HG03442 (cell line): Measurements from ENCODE around the gene MYOZ1.

Experiments used
- ATAC-seq: cut with Tn5 transposase; IDR thresholded peaks from one replicate; pipeline ENCODE4 v1.9.1; 2021; ENCODE audit warnings: mild to moderate bottlenecking, moderate library complexity; ENCODE audit not compliant: unreplicated experiment

MYOZ1 gene

GRCh38 chr10:73601486-73601921 lies 39.8 kb downstream of the MYOZ1 start:
- no peak for ATAC-seq

GRCh38 chr10:73597346-73597745 lies 43.9 kb downstream of the MYOZ1 start:
- no peak for ATAC-seq

GRCh38 chr10:73593812-73594211 lies 47.5 kb downstream of the MYOZ1 start:
- no peak for ATAC-seq

GRCh38 chr10:73593110-73593509 lies 48.2 kb downstream of the MYOZ1 start:
- ATAC-seq, result no peak

GRCh38 chr10:73591935-73592699 lies 49.2 kb downstream of the MYOZ1 start:
- no peak for ATAC-seq

- no peak for ATAC-seq
Observed at GRCh38 chr10:73590881-73591799, 50.1 kb downstream of the MYOZ1 start, which contains the start of gene USP54. TSS of gene USP54 (minus strand) at chr10:73591342. CDS start at chr10:73575658, 15,684 bp downstream.

GRCh38 chr10:73589563-73590126 lies 51.6 kb downstream of the MYOZ1 start:
- no peak for ATAC-seq

GRCh38 chr10:73588656-73589055 lies 52.6 kb downstream of the MYOZ1 start:
- no peak for ATAC-seq

- no peak for ATAC-seq
Observed at GRCh38 chr10:73586583-73586984, 54.7 kb downstream of the MYOZ1 start.

GRCh38 chr10:73585327-73585726 lies 55.9 kb downstream of the MYOZ1 start:
- no peak for ATAC-seq

GRCh38 chr10:73584737-73585136 lies 56.5 kb downstream of the MYOZ1 start:
- ATAC-seq, result no peak

- ATAC-seq, result no peak
Observed at GRCh38 chr10:73581918-73582317, 59.4 kb downstream of the MYOZ1 start.
